HG03045 (cell line): ENCODE data around the gene ASS1.

Experiments used
- ATAC-seq: cut with Tn5 transposase; IDR thresholded peaks from one replicate; pipeline ENCODE4 v1.9.1; 2021; ENCODE audit warnings: mild to moderate bottlenecking, moderate library complexity; ENCODE audit not compliant: unreplicated experiment

Gene ASS1

GRCh38 chr9:130470269-130470668 is 25.5 kb downstream of the ASS1 start:
- ATAC-seq, result no peak

GRCh38 chr9:130470950-130471349 is 26.2 kb downstream of the ASS1 start:
- ATAC-seq, result no peak

- ATAC-seq, result no peak
Observed at GRCh38 chr9:130471411-130472183, 26.8 kb downstream of the ASS1 start.

- no peak for ATAC-seq
Observed at GRCh38 chr9:130472184-130472705, 27.5 kb downstream of the ASS1 start.

- ATAC-seq, result no peak
Observed at GRCh38 chr9:130473009-130473408, 28.2 kb downstream of the ASS1 start.

- no peak for ATAC-seq
Observed at GRCh38 chr9:130473566-130473965, 28.8 kb downstream of the ASS1 start.

- no peak for ATAC-seq
Observed at GRCh38 chr9:130474106-130474505, 29.3 kb downstream of the ASS1 start.

- no peak for ATAC-seq
Observed at GRCh38 chr9:130476151-130476730, 31.5 kb downstream of the ASS1 start.

- no peak for ATAC-seq
Observed at GRCh38 chr9:130477564-130477963, 32.8 kb downstream of the ASS1 start.

- ATAC-seq, result no peak
Observed at GRCh38 chr9:130478152-130478551, 33.4 kb downstream of the ASS1 start.

- no peak for ATAC-seq
Observed at GRCh38 chr9:130478736-130479575, 34.2 kb downstream of the ASS1 start.

- ATAC-seq, result no peak
Observed at GRCh38 chr9:130479587-130479986, 34.8 kb downstream of the ASS1 start.

- no peak for ATAC-seq
Observed at GRCh38 chr9:130480673-130481072, 35.9 kb downstream of the ASS1 start.

GRCh38 chr9:130482463-130482862 is 37.7 kb downstream of the ASS1 start:
- no peak for ATAC-seq

- ATAC-seq, result no peak
Observed at GRCh38 chr9:130483371-130483971, 38.7 kb downstream of the ASS1 start.

- ATAC-seq, result no peak
Observed at GRCh38 chr9:130484362-130485072, 39.8 kb downstream of the ASS1 start.

GRCh38 chr9:130486103-130486502 is 41.3 kb downstream of the ASS1 start:
- ATAC-seq, result no peak

GRCh38 chr9:130487500-130487899 is 42.7 kb downstream of the ASS1 start:
- no peak for ATAC-seq

- ATAC-seq, result no peak
Observed at GRCh38 chr9:130488621-130489330, 44.0 kb downstream of the ASS1 start.

- ATAC-seq, result no peak
Observed at GRCh38 chr9:130490981-130491380, 46.2 kb downstream of the ASS1 start.
